H9 (cell line): ENCODE results near the gene INTS7. TPM values are rescaled to one million over a fixed set of nuclear protein-coding genes. Genes with fewer than 3 reads are reported as not detected.

ENCODE experiments used
- DNase-seq: peaks from one replicate; pipeline ENCODE4 v3.0.0-alpha.2; 2017
- H2AFZ ChIP-seq: one replicate; pipeline ENCODE4 v1.6.1; 2013; ENCODE audit warnings: mild to moderate bottlenecking, low read length, control low read depth, moderate library complexity
- H2AK5ac ChIP-seq: 2 replicates; pipeline ENCODE4 v1.6.1; 2013; ENCODE audit warnings: low read length, control low read depth, mixed read lengths; ENCODE audit not compliant: insufficient read length
- H2BK120ac ChIP-seq: one replicate; pipeline ENCODE4 v1.6.1; 2013; ENCODE audit warnings: low read depth, mild to moderate bottlenecking, low read length, control low read depth, inconsistent platforms; ENCODE audit not compliant: poor library complexity, severe bottlenecking
- H2BK12ac ChIP-seq: 2 replicates; pipeline ENCODE4 v1.6.1; 2013; ENCODE audit warnings: low read length, control low read depth, mixed read lengths, low read depth; ENCODE audit not compliant: insufficient read length
- H2BK15ac ChIP-seq: 2 replicates; pipeline ENCODE4 v1.6.1; 2013; ENCODE audit warnings: low read depth, low read length, control low read depth
- H2BK20ac ChIP-seq: one replicate; pipeline ENCODE4 v1.6.1; 2013; ENCODE audit warnings: low read depth, mild to moderate bottlenecking, low read length, control low read depth, inconsistent platforms; ENCODE audit not compliant: poor library complexity, severe bottlenecking
- H2BK5ac ChIP-seq: 2 replicates; pipeline ENCODE4 v1.6.1; 2013; ENCODE audit warnings: low read length, control low read depth, mixed read lengths; ENCODE audit not compliant: insufficient read length
- H3K14ac ChIP-seq: 2 replicates; pipeline ENCODE4 v1.6.1; 2013; ENCODE audit warnings: low read length, control low read depth; ENCODE audit not compliant: insufficient read depth
- H3K18ac ChIP-seq: 2 replicates; pipeline ENCODE4 v1.6.1; 2013; ENCODE audit warnings: low read depth, mild to moderate bottlenecking, mixed read lengths, low read length, control low read depth; ENCODE audit not compliant: insufficient read length
- H3K23ac ChIP-seq: 2 replicates; pipeline ENCODE4 v1.6.1; 2013; ENCODE audit warnings: low read length, control low read depth, mixed read lengths, low read depth; ENCODE audit not compliant: insufficient read length
- H3K23me2 ChIP-seq: 2 replicates; pipeline ENCODE4 v1.6.1; 2013; ENCODE audit warnings: low read depth, mild to moderate bottlenecking, mixed read lengths, low read length, control low read depth; ENCODE audit not compliant: insufficient read length, poor library complexity, severe bottlenecking
- H3K27ac ChIP-seq: 2 replicates; pipeline ENCODE4 v1.5.1; 2013; ENCODE audit warnings: low read length, control low read depth, mixed read lengths, low read depth; ENCODE audit not compliant: insufficient read length
- H3K27me3 ChIP-seq: 2 replicates; pipeline ENCODE4 v1.6.1; 2013; ENCODE audit warnings: low read length, control low read depth, inconsistent platforms; ENCODE audit not compliant: insufficient read depth
- H3K4ac ChIP-seq: 2 replicates; pipeline ENCODE4 v1.6.1; 2013; ENCODE audit warnings: low read depth, mild to moderate bottlenecking, control low read depth, inconsistent platforms, low read length, moderate library complexity
- H3K4me1 ChIP-seq: 2 replicates; pipeline ENCODE4 v1.6.1; 2013; ENCODE audit warnings: low read length, control low read depth, inconsistent platforms; ENCODE audit not compliant: insufficient read depth
- H3K4me2 ChIP-seq: 2 replicates; pipeline ENCODE4 v1.6.1; 2013; ENCODE audit warnings: low read length, control low read depth, mixed read lengths; ENCODE audit not compliant: insufficient read length, insufficient read depth
- H3K56ac ChIP-seq: 2 replicates; pipeline ENCODE4 v1.6.1; 2013; ENCODE audit warnings: low read depth, mild to moderate bottlenecking, mixed read lengths, low read length, control low read depth; ENCODE audit not compliant: insufficient read length
- H3K79me1 ChIP-seq: 2 replicates; pipeline ENCODE4 v1.6.1; 2013; ENCODE audit warnings: low read depth, mild to moderate bottlenecking, moderate library complexity, low read length, control low read depth, inconsistent platforms; ENCODE audit not compliant: insufficient read depth, poor library complexity, severe bottlenecking
- H3K79me2 ChIP-seq: 2 replicates; pipeline ENCODE4 v1.6.1; 2013; ENCODE audit warnings: low read length, control low read depth, inconsistent platforms; ENCODE audit not compliant: insufficient read depth
- H3K9ac ChIP-seq: 2 replicates; pipeline ENCODE4 v1.6.1; 2013; ENCODE audit warnings: low read length, control low read depth, mixed read lengths; ENCODE audit not compliant: insufficient read length; ENCODE audit errors: extremely low read depth
- H3K9me3 ChIP-seq: one replicate; pipeline ENCODE4 v1.6.1; 2013; ENCODE audit warnings: low read depth, low read length, inconsistent platforms; ENCODE audit not compliant: control insufficient read depth
- H3T11ph ChIP-seq: one replicate; pipeline ENCODE4 v1.6.1; 2013; ENCODE audit warnings: mild to moderate bottlenecking, low read length, control low read depth, inconsistent platforms
- H4K20me1 ChIP-seq: one replicate; pipeline ENCODE4 v1.6.1; 2013; ENCODE audit not compliant: control insufficient read depth, insufficient read length, insufficient read depth
- H4K5ac ChIP-seq: 2 replicates; pipeline ENCODE4 v1.6.1; 2013; ENCODE audit warnings: low read depth, mild to moderate bottlenecking, mixed read lengths, low read length, control low read depth; ENCODE audit not compliant: insufficient read length
- H4K8ac ChIP-seq: replicated peaks from 2 replicates; pipeline ENCODE4 v1.6.1; 2013; ENCODE audit warnings: low read length, control low read depth, mixed read lengths, low read depth; ENCODE audit not compliant: insufficient read length
- H4K91ac ChIP-seq: 2 replicates; pipeline ENCODE4 v1.6.1; 2013; ENCODE audit warnings: low read depth, mild to moderate bottlenecking, moderate library complexity, mixed read lengths, low read length, control low read depth; ENCODE audit not compliant: insufficient read length
- H3K27ac Mint-ChIP-seq, 3 experiments: 2 replicates in 2 of 3; 3 replicates in 1 of 3; pipeline ENCODE4 v1.8.0; 2020 to 2021; ENCODE audit warnings: mixed read lengths in 3 of 3, mild to moderate bottlenecking in 1 of 3, moderate library complexity in 1 of 3
- H3K27me3 Mint-ChIP-seq: 2 replicates; pipeline ENCODE4 v1.8.0; 2021; ENCODE audit warnings: low read depth, mild to moderate bottlenecking, moderate library complexity, mixed read lengths
- H3K36me3 Mint-ChIP-seq, 3 experiments: 2 replicates in 2 of 3; 3 replicates in 1 of 3; pipeline ENCODE4 v1.8.0; 2020 to 2021; ENCODE audit warnings: low read depth in 3 of 3, mixed read lengths in 3 of 3; ENCODE audit not compliant: insufficient read depth in 1 of 3
- H3K4me1 Mint-ChIP-seq, 2 experiments: 2 replicates each; pipeline ENCODE4 v1.8.0; 2020; ENCODE audit warnings: mixed read lengths in 2 of 2
- H3K4me3 Mint-ChIP-seq, 2 experiments: 2 replicates in 1 of 2; 3 replicates in 1 of 2; pipeline ENCODE4 v1.8.0; 2020 to 2021; ENCODE audit warnings: mild to moderate bottlenecking in 2 of 2, mixed read lengths in 2 of 2, moderate library complexity in 1 of 2
- H3K9me3 Mint-ChIP-seq, 2 experiments: 2 replicates in 1 of 2; 3 replicates in 1 of 2; pipeline ENCODE4 v1.8.0; 2020; ENCODE audit warnings: mild to moderate bottlenecking in 2 of 2, mixed read lengths in 2 of 2, moderate library complexity in 1 of 2
- WGBS: extraction: QIAGEN DNeasy Blood & Tissue Kit; methylation state at CpG from one replicate; pipeline ENCODE4 v1.1.7; 2013; ENCODE audit warnings: missing lambda C conversion rate, low lambda C conversion rate, mixed read lengths; ENCODE audit not compliant: insufficient read length; ENCODE audit errors: extremely low coverage; 5-methylcytosine and 5-hydroxymethylcytosine counted together
- total RNA-seq: library from RNA; stranded (reverse); gene quantifications from 2 replicates; pipeline ENCODE4 v1.2.1, GENCODE V29; 2021
- TF ChIP-seq, protein P1 (sequence below): fragments of 200-600 bp; sonication (generic); conservative IDR thresholded peaks from 3 replicates; pipeline ENCODE4 v1.8.0; 2021; ENCODE audit warnings: antibody characterized with exemption, mild to moderate bottlenecking

INTS7 gene
- total RNA-seq, 1 experiment from 2014 or later: 32.3 TPM

DNA sequence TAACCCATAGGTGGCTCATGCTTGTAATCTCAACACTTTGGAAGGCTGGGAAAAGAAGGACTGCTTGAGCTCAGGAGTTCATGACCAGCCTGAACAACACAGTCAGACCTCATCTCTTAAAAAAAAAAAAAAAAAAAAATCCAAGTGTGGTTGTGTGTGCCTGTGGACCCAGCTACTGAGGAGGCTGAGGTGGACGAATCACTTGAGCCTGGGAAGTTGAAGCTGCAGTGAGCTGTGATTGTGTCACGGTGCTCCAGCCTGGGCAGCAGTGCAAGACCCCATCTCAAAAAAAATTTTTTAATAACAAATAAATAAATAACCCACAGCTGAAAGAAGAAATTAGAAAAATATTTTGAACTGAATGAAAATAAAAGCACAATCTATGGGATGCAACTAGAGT lies 13.8 kb downstream of the INTS7 start:
- H4K5ac ChIP-seq: no peak overlapping the region
- no peaks in the 10 kb centered on the region for H3K79me1 ChIP-seq
- H3K27me3 Mint-ChIP-seq: no peaks in the 10 kb centered on the region
- H3K36me3 Mint-ChIP-seq: peaks cover 23 to 33% (median 28%) of the 10 kb centered on the region in 3 experiments
- H3T11ph ChIP-seq: no peak overlapping the region
- H3K18ac ChIP-seq: no peak overlapping the region
- H3K4me3 Mint-ChIP-seq: no peak overlapping the region
- H4K20me1 ChIP-seq: no peaks in the 10 kb centered on the region
- no peak overlapping the region for H2AK5ac ChIP-seq
- no peaks in the 10 kb centered on the region for H3K9me3 ChIP-seq
- H2BK120ac ChIP-seq: no peak overlapping the region
- H3K56ac ChIP-seq: no peak overlapping the region
- H3K23ac ChIP-seq: no peak overlapping the region
- H3K9ac ChIP-seq: no peak overlapping the region
- H2BK5ac ChIP-seq: no peak overlapping the region
- peaks cover 11 to 12% of the 10 kb centered on the region in 2 experiments for H3K9me3 Mint-ChIP-seq
- no peak overlapping the region for H3K14ac ChIP-seq
- H2BK20ac ChIP-seq: no peak overlapping the region
- no peak overlapping the region for H3K27ac Mint-ChIP-seq
- no peaks in the 10 kb centered on the region for H3K4me1 ChIP-seq
- no peak overlapping the region for H4K8ac ChIP-seq
- H2BK15ac ChIP-seq: no peak overlapping the region
- H3K4me1 Mint-ChIP-seq: no peaks in the 10 kb centered on the region
- H2BK12ac ChIP-seq: no peak overlapping the region
- H3K27me3 ChIP-seq: no peaks in the 10 kb centered on the region
- no peak overlapping the region for H4K91ac ChIP-seq
- H2AFZ ChIP-seq: no peak overlapping the region
- no peak overlapping the region for H3K4ac ChIP-seq
- no peak overlapping the region for H3K27ac ChIP-seq
- WGBS: no CpG with 5 or more reads among the region's 2 CpGs
- H3K4me2 ChIP-seq: no peak overlapping the region
- TF ChIP-seq, protein P1, sequence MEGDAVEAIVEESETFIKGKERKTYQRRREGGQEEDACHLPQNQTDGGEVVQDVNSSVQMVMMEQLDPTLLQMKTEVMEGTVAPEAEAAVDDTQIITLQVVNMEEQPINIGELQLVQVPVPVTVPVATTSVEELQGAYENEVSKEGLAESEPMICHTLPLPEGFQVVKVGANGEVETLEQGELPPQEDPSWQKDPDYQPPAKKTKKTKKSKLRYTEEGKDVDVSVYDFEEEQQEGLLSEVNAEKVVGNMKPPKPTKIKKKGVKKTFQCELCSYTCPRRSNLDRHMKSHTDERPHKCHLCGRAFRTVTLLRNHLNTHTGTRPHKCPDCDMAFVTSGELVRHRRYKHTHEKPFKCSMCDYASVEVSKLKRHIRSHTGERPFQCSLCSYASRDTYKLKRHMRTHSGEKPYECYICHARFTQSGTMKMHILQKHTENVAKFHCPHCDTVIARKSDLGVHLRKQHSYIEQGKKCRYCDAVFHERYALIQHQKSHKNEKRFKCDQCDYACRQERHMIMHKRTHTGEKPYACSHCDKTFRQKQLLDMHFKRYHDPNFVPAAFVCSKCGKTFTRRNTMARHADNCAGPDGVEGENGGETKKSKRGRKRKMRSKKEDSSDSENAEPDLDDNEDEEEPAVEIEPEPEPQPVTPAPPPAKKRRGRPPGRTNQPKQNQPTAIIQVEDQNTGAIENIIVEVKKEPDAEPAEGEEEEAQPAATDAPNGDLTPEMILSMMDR: no peak
- no peak for DNase-seq
- H3K23me2 ChIP-seq: no peaks in the 10 kb centered on the region
- no peaks in the 10 kb centered on the region; the same call in 1 of the 2 replicates for H3K79me2 ChIP-seq
